A673 (cell line): Measurements from ENCODE around the gene KMT2C. TPM values are rescaled to one million over a fixed set of nuclear protein-coding genes. Genes with fewer than 3 reads are reported as not detected.

Experiments used
- BruUV-seq: library from RNA; stranded (reverse); fragments of 400-500 nt; replicated peaks from 2 replicates; lab custom pipeline; 2021; lab: Mats Ljungman, UMichigan
- CTCF ChIA-PET: fragments of 300-600 bp; sonication (Branson Sonifier 250); formaldehyde crosslinking; loops from one replicate; lab custom pipeline; 2022; ENCODE audit warnings: antibody characterized with exemption; lab: Charles Lee
- POLR2A ChIA-PET: fragments of 300-600 bp; sonication (Branson Sonifier 250); formaldehyde crosslinking; loops from one replicate; lab custom pipeline; 2022; ENCODE audit warnings: antibody characterized with exemption; ENCODE audit not compliant: low non-redundant PET; lab: Charles Lee
- DNase-seq: peaks from one replicate; pipeline ENCODE4 v3.0.0-alpha.2; 2015; ENCODE audit warnings: low spot score
- H3K27ac ChIP-seq: fragments of 200-600 bp; sonication (generic); 2 replicates; pipeline ENCODE4 v1.5.1; 2016; ENCODE audit warnings: mixed run types, low read depth, mild to moderate bottlenecking, mixed read lengths, antibody characterized with exemption, low read length; ENCODE audit not compliant: poor library complexity, severe bottlenecking
- H3K27me3 ChIP-seq: fragments of 200-600 bp; sonication (generic); replicated peaks from 2 replicates; pipeline ENCODE4 v1.6.1; 2017; ENCODE audit warnings: mixed run types, low read depth, mild to moderate bottlenecking, mixed read lengths, antibody characterized with exemption, low read length; ENCODE audit not compliant: insufficient read depth, poor library complexity
- H3K36me3 ChIP-seq: fragments of 200-600 bp; sonication (generic); 2 replicates; pipeline ENCODE4 v1.6.1; 2016; ENCODE audit warnings: mixed run types, mild to moderate bottlenecking, mixed read lengths, antibody characterized with exemption, low read length; ENCODE audit not compliant: insufficient read depth, poor library complexity, severe bottlenecking
- H3K4me1 ChIP-seq: fragments of 200-600 bp; sonication (generic); 2 replicates; pipeline ENCODE4 v1.6.1; 2017; ENCODE audit warnings: mixed run types, mild to moderate bottlenecking, mixed read lengths, antibody characterized with exemption, low read length; ENCODE audit not compliant: insufficient read depth, poor library complexity, severe bottlenecking
- H3K4me3 ChIP-seq: fragments of 200-600 bp; sonication (generic); 2 replicates; pipeline ENCODE4 v1.5.1; 2016; ENCODE audit warnings: low read depth, mixed run types, mild to moderate bottlenecking, mixed read lengths, low read length; ENCODE audit not compliant: poor library complexity, severe bottlenecking
- H3K9me3 ChIP-seq: fragments of 200-600 bp; sonication (generic); 2 replicates; pipeline ENCODE4 v1.6.1; 2016; ENCODE audit warnings: mixed run types, low read depth, mild to moderate bottlenecking, mixed read lengths, antibody characterized with exemption, low read length; ENCODE audit not compliant: poor library complexity, severe bottlenecking
- EZH2 ChIP-seq: fragments of 200-600 bp; sonication (generic); IDR thresholded peaks from 2 replicates; pipeline ENCODE4 v1.6.1; 2017; ENCODE audit warnings: borderline replicate concordance, low read depth, mild to moderate bottlenecking, mixed read lengths, antibody characterized with exemption, low read length; ENCODE audit not compliant: poor library complexity, severe bottlenecking
- intact Hi-C: fragments of 100-400 bp; cut with micrococcal nuclease; formaldehyde crosslinking; loops from one replicate; pipeline ENCODE4 v1.10.0; 2022; ENCODE audit not compliant: unreplicated experiment
- total RNA-seq: library from RNA; stranded (reverse); gene quantifications from 2 replicates; pipeline ENCODE4 v1.2.3, GENCODE V29; 2021
- TF ChIP-seq, protein P1 (sequence below): fragments of 300-800, 200-600 bp; sonication (generic); conservative IDR thresholded peaks from 2 replicates; pipeline ENCODE4 v1.5.1; 2017; ENCODE audit warnings: low read depth, mild to moderate bottlenecking, antibody characterized with exemption, low read length, moderate library complexity, mixed read lengths

KMT2C gene
- total RNA-seq, 1 experiment from 2014 or later: 52.9 TPM

DNA sequence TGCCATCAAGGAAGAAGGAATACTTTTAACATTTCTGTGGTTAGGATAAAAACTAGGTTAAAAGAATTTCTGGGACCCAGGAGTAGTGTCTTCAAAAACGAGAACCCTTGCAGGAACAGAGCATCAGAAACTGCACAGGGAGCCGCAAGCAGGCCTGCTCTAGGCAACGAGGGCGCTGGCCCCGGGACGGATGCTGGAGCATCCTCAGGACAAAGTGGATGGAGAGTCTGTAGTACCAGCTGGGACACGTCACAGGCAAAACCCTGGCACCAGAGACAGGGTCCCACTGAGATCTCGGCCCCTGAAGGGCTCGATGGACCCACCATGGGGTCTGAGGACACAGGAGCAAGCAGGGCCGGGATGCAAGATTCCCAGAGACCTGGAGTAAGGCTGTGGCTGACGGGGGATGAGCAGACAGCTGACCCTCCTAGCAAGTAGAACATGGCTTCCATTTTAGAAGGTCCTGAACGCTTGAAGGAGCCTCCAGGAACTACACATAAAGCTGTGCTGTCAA, 303.8 kb downstream of the KMT2C start:
- no peaks in the 10 kb centered on the region for H3K9me3 ChIP-seq
- BruUV-seq: no TSS peak
- no peak for TF ChIP-seq EZH2
- TF ChIP-seq, protein P1, sequence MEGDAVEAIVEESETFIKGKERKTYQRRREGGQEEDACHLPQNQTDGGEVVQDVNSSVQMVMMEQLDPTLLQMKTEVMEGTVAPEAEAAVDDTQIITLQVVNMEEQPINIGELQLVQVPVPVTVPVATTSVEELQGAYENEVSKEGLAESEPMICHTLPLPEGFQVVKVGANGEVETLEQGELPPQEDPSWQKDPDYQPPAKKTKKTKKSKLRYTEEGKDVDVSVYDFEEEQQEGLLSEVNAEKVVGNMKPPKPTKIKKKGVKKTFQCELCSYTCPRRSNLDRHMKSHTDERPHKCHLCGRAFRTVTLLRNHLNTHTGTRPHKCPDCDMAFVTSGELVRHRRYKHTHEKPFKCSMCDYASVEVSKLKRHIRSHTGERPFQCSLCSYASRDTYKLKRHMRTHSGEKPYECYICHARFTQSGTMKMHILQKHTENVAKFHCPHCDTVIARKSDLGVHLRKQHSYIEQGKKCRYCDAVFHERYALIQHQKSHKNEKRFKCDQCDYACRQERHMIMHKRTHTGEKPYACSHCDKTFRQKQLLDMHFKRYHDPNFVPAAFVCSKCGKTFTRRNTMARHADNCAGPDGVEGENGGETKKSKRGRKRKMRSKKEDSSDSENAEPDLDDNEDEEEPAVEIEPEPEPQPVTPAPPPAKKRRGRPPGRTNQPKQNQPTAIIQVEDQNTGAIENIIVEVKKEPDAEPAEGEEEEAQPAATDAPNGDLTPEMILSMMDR: no peak
- DNase-seq: no peak
- H3K27me3 ChIP-seq: no peaks in the 10 kb centered on the region
- H3K4me1 ChIP-seq: no peaks in the 10 kb centered on the region
- intact Hi-C loops: no loop called here
- ChIA-PET POLR2A (no interaction called here), CTCF (no interaction called here)
- no peak overlapping the region for H3K27ac ChIP-seq
- H3K36me3 ChIP-seq: peaks cover 29% of the 10 kb centered on the region
- H3K4me3 ChIP-seq: no peak overlapping the region

DNA sequence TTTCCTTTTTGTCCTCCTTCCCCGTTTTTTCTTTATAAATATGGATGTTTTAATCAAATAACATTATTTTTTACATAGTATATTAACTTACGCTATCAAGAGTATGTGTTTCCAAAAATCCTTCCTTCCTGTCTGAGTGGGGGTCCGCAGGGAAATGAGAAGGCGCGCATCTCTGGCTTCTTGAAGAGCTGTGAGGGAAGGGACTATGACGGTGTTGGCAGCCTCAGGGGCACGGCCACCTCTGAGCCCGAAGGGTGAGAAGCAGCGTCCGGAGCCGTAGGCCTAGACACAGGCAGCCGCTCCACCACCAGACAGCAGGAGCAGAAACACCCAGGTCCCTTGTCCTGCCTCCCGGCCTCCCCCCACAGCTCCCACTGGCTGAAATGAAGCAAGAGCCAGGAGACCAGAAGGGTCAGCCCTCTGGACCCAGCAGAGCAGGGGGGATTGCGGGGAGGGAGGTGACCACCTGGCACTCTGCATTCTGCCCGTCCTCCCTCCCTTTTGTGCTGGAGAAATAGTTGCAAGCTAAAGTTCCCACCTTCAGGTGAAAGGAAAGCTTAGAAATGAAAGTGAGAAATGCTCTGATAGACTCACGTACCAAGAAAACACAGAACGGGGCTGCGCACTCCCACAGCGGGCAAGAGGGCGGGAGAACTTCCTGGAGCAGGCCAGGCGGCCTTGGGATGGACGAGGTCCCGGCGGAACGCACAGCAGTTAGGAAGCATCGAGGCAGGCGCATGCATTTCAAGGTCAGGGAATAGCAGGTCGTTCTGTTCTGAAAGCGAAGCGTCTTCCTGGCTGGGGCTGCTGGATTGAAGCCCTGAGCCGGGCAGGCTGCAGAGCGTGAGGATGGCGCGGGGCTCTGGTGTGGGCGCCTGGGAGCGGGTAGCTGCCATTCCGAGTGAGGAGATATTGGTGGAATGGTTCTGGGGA, 304.9 kb downstream of the KMT2C start:
- POLR2A ChIA-PET: no interaction called here
- no peak for DNase-seq
- no peak for TF ChIP-seq EZH2
- TF ChIP-seq, protein P1: no peak
- H3K4me3 ChIP-seq: no peak overlapping the region
- no peaks in the 10 kb centered on the region for H3K4me1 ChIP-seq
- peaks cover 29% of the 10 kb centered on the region for H3K36me3 ChIP-seq
- no peak overlapping the region for H3K27ac ChIP-seq
- CTCF ChIA-PET: no interaction called here
- intact Hi-C loops: no loop called here
- no peaks in the 10 kb centered on the region for H3K27me3 ChIP-seq
- H3K9me3 ChIP-seq: no peaks in the 10 kb centered on the region
- no TSS peak for BruUV-seq

DNA sequence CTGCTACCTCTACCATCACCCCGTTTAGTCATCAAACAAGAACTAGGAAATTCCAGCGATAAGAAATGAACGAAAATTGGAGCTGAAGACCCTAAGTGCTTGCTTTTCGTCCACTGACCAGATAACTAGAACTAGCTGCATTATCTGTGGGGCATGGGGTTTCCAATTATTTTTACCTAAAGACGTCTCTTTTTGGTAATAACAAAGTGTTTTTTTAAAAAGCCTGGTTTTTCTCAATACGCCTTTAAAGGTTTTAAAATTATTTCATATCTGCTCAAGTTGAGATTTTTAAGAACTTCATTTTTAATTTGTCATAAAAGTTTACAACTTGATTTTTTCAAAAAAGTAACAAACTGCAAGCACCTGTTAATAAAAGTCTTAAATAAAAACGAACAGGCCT, 306.1 kb downstream of the KMT2C start:
- H3K36me3 ChIP-seq: peaks cover 27% of the 10 kb centered on the region
- intact Hi-C loops: no loop called here
- no peaks in the 10 kb centered on the region for H3K4me1 ChIP-seq
- H3K27me3 ChIP-seq: no peaks in the 10 kb centered on the region
- CTCF ChIA-PET: no interaction called here
- POLR2A ChIA-PET: no interaction called here
- no peak overlapping the region for H3K27ac ChIP-seq
- no TSS peak for BruUV-seq
- DNase-seq: no peak
- H3K4me3 ChIP-seq: no peak overlapping the region
- TF ChIP-seq, protein P1: no peak
- no peak for TF ChIP-seq EZH2
- H3K9me3 ChIP-seq: peaks cover 5% of the 10 kb centered on the region
